HepG2 (cell line): ENCODE data around the gene SMCO4. TPM values are rescaled to one million over a fixed set of nuclear protein-coding genes. Genes with fewer than 3 reads are reported as not detected.

ENCODE experiments used
- FIP1L1 ChIP-seq: fragments of 200-400 bp; formaldehyde crosslinking; IDR thresholded peaks from 2 replicates; pipeline ENCODE4 v1.6.1; 2018; ENCODE audit warnings: low read depth, mild to moderate bottlenecking, low read length, moderate library complexity, borderline replicate concordance; ENCODE audit not compliant: insufficient read depth
- FOXC1 ChIP-seq: sonication (generic); formaldehyde crosslinking; IDR thresholded peaks from 2 replicates; pipeline ENCODE4 v1.8.0; 2022; ENCODE audit warnings: mild to moderate bottlenecking, missing genetic modification reagents, borderline replicate concordance
- HMGXB3 ChIP-seq: sonication (generic); formaldehyde crosslinking; IDR thresholded peaks from 2 replicates; pipeline ENCODE4 v1.4.0; 2020; ENCODE audit warnings: missing genetic modification reagents, borderline replicate concordance
- HMGXB4 ChIP-seq, 2 experiments: sonication (generic) in 1 of 2; formaldehyde crosslinking in 1 of 2; IDR thresholded peaks; 2 replicates each; pipeline versions ENCODE4 v1.4.0 to v1.6.1; 2018 to 2020; ENCODE audit warnings: missing genetic modification reagents in 2 of 2, borderline replicate concordance in 1 of 2, low read depth in 1 of 2, mild to moderate bottlenecking in 1 of 2, missing biosample characterization in 1 of 2
- KAT8 ChIP-seq: IDR thresholded peaks from 2 replicates; pipeline ENCODE4 v1.6.1; 2016; ENCODE audit warnings: missing genetic modification reagents, missing compliant biosample characterization
- MYPOP ChIP-seq: sonication (generic); formaldehyde crosslinking; IDR thresholded peaks from 2 replicates; pipeline ENCODE4 v1.8.1; 2023; ENCODE audit warnings: mild to moderate bottlenecking, moderate library complexity, missing genetic modification reagents
- NFE2L2 ChIP-seq: fragments of 150-350 bp; IDR thresholded peaks from 2 replicates; pipeline ENCODE4 v1.6.1; 2014; ENCODE audit warnings: low read length
- POLR2G ChIP-seq: fragments of 200-400 bp; formaldehyde crosslinking; IDR thresholded peaks from 2 replicates; pipeline ENCODE4 v1.6.1; 2018; ENCODE audit warnings: mild to moderate bottlenecking, low read depth, low read length, moderate library complexity
- SMARCE1 ChIP-seq: fragments of 450-650 bp; IDR thresholded peaks from 2 replicates; pipeline ENCODE4 v1.6.1; 2017; ENCODE audit warnings: borderline replicate concordance
- ZBTB46 ChIP-seq: sonication (generic); formaldehyde crosslinking; IDR thresholded peaks from 2 replicates; pipeline ENCODE4 v1.4.0; 2020; ENCODE audit warnings: mild to moderate bottlenecking, missing genetic modification reagents, borderline replicate concordance
- ZFYVE20 ChIP-seq: sonication (generic); formaldehyde crosslinking; IDR thresholded peaks from 2 replicates; pipeline ENCODE4 v1.8.0; 2023; ENCODE audit warnings: low read depth, mild to moderate bottlenecking, moderate library complexity, missing genetic modification reagents, borderline replicate concordance
- ZGPAT ChIP-seq: IDR thresholded peaks from 2 replicates; pipeline ENCODE4 v1.6.1; 2016; ENCODE audit warnings: mild to moderate bottlenecking
- ZNF335 ChIP-seq: sonication (generic); formaldehyde crosslinking; IDR thresholded peaks from 2 replicates; pipeline ENCODE4 v1.4.0; 2020; ENCODE audit warnings: missing genetic modification reagents
- ZNF547 ChIP-seq: sonication (generic); formaldehyde crosslinking; IDR thresholded peaks from 2 replicates; pipeline ENCODE4 v1.5.1; 2020; ENCODE audit warnings: mild to moderate bottlenecking, missing genetic modification reagents
- ZNF563 ChIP-seq: sonication (generic); formaldehyde crosslinking; IDR thresholded peaks from 2 replicates; pipeline ENCODE4 v1.8.0; 2022; ENCODE audit warnings: mild to moderate bottlenecking, moderate library complexity, missing genetic modification reagents
- ZNF678 ChIP-seq: sonication (generic); formaldehyde crosslinking; IDR thresholded peaks from 2 replicates; pipeline ENCODE4 v1.4.0; 2020; ENCODE audit warnings: mild to moderate bottlenecking, missing genetic modification reagents
- ZSCAN5A ChIP-seq: sonication (generic); formaldehyde crosslinking; IDR thresholded peaks from 2 replicates; pipeline ENCODE4 v1.8.0; 2022; ENCODE audit warnings: mild to moderate bottlenecking, missing genetic modification reagents, borderline replicate concordance
- polyA plus RNA-seq, 8 experiments: library from polyadenylated mRNA; depleted of rRNA in 3 of 8; stranded (reverse) in 7 of 8; unstranded in 1 of 8; fragments of >200 nt; fragmentation: Illumina TruSeq in 4 of 8; extraction: Trizol in 4 of 8; gene quantifications; 2 replicates each; pipeline versions ENCODE4 v1.2.1 to v1.2.3, GENCODE V29; 2011 to 2016; ENCODE audit warnings: low read depth in 4 of 8, missing spikeins in 1 of 8, mixed read lengths in 1 of 8; ENCODE audit not compliant: insufficient read depth in 1 of 8
- total RNA-seq, 5 experiments: library from RNA; depleted of rRNA; stranded (reverse); fragments of >200 nt; fragmentation: Illumina TruSeq; extraction: Trizol; gene quantifications; 2 replicates each; pipeline ENCODE4 v1.2.3, GENCODE V29; 2016; ENCODE audit warnings: low read depth in 1 of 5

The SMCO4 gene
- total and polyA plus RNA-seq, 2 of the 13 experiments (the other 11 are each of a cell fraction or from before 2014, with no cell fraction given), result 10.6 to 28.5 TPM

- peak; percentile 80 for TF ChIP-seq KAT8 (CRISPR knock-in tag)
- no peak for TF ChIP-seq POLR2G
- peak; percentile 80 for TF ChIP-seq MYPOP
- TF ChIP-seq ZFYVE20 (CRISPR knock-in tag), result no peak
- TF ChIP-seq HMGXB3, result no peak
- no peak for TF ChIP-seq FIP1L1
- no peak for TF ChIP-seq SMARCE1
- no peak for TF ChIP-seq ZNF547 (CRISPR knock-in tag)
- TF ChIP-seq ZNF563 (CRISPR knock-in tag), result no peak
- peak in 1 of 2 experiments; percentile 45; a peak in 1 of 4 replicates for TF ChIP-seq HMGXB4 (CRISPR knock-in tag; IDR thresholded peaks at IDR 0.05; ENCODE audit: borderline replicate concordance in 1 of 2, low read depth in 1 of 2)
- TF ChIP-seq ZGPAT, result peak; percentile 87
- TF ChIP-seq ZSCAN5A (CRISPR knock-in tag), result peak; percentile 19; the same call in 1 of the 2 replicates
- no peak for TF ChIP-seq ZNF335
- no peak for TF ChIP-seq ZBTB46 (CRISPR knock-in tag)
- no peak for TF ChIP-seq ZNF678
- TF ChIP-seq NFE2L2, result no peak
- TF ChIP-seq FOXC1 (CRISPR knock-in tag), result peak; percentile 41; the same call in 1 of the 2 replicates
Observed at GRCh38 chr11:93487032-93487483, 56.1 kb downstream of the SMCO4 start (continued).
